Measurements from ENCODE around the gene VPS4B. TPM values are rescaled to one million over a fixed set of nuclear protein-coding genes. Genes with fewer than 3 reads are reported as not detected.

Gene VPS4B
- total and polyA plus RNA-seq, 2 experiments from 2014 or later, result 30.2 to 49.4 TPM

DNA sequence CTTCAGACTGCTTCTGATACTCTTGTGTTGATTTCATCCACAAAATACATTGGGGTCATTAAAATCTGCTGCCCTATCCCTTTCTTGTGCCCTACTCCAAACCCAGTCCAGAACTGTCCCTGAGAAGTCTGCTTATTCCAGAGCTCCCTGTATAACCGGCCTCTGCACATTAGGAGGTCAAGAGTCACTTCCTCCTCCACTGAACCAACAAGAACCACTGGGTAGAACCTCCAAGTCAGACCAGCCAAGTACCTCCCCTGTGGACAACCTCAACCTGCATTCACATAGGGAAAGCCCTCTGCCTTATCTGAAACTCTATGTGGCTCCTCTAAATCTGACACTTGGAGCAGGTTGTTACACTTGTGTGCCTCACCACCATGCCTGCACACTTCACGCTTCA is 77.4 kb downstream of the VPS4B start:
- Histone ChIP-seq H3K9me2 (ENCODE audit: insufficient read depth) (no peaks in the 10 kb centered on the region), H4K20me1 (replicated peaks; ENCODE audit: insufficient read depth) (no peaks in the 10 kb centered on the region; the same call in 1 of the 2 replicates), H3K27ac (ENCODE audit: low read depth) (no peak overlapping the region), H2AFZ (no peak overlapping the region), H3K4me3 (no peak overlapping the region), H3K79me2 (replicated peaks; ENCODE audit: insufficient read depth) (no peaks in the 10 kb centered on the region), H3F3A (replicated peaks; ENCODE audit: low read depth) (no peaks in the 10 kb centered on the region), H3K36me3 (ENCODE audit: insufficient read depth) (peaks cover 12% of the 10 kb centered on the region; the same call in 1 of the 2 replicates), H3K27me3 (ENCODE audit: insufficient read depth) (no peaks in the 10 kb centered on the region), H3K4me1 (ENCODE audit: insufficient read depth) (peaks cover 10% of the 10 kb centered on the region), H3K4me2 (no peak overlapping the region)
- Mint-ChIP-seq H3K36me3 (ENCODE audit: low read depth) (peaks cover 57% of the 10 kb centered on the region), H3K27ac (peak overlapping the region; percentile 80), H3K9me3 (no peaks in the 10 kb centered on the region), H3K4me1 (peaks cover 11% of the 10 kb centered on the region), H3K27me3 (ENCODE audit: insufficient read depth, low read depth, poor library complexity) (no peaks in the 10 kb centered on the region), H3K4me3 (no peak overlapping the region)
- TF ChIP-seq CTCF (conservative IDR thresholded peaks at IDR 0.05; ENCODE audit: low read depth in 2 of 2) (no peak), EZH2phosphoT487 (IDR thresholded peaks at IDR 0.05; ENCODE audit: unreplicated experiment) (no peak), CREB1 (CRISPR knock-in tag; IDR thresholded peaks at IDR 0.05; ENCODE audit: low read depth) (no peak), ZNF114 (CRISPR knock-in tag; IDR thresholded peaks at IDR 0.05) (no peak), POLR2AphosphoS5 (IDR thresholded peaks at IDR 0.05; ENCODE audit: low read depth) (no peak), STAT1 (IDR thresholded peaks at IDR 0.05; ENCODE audit: unreplicated experiment) (no peak), ZNF462 (CRISPR knock-in tag; IDR thresholded peaks at IDR 0.05) (no peak), EZH2 (IDR thresholded peaks at IDR 0.05; ENCODE audit: low read depth, unreplicated experiment) (no peak), JUNB (IDR thresholded peaks at IDR 0.05; ENCODE audit: unreplicated experiment) (no peak), ZNF331 (CRISPR knock-in tag; IDR thresholded peaks at IDR 0.05; ENCODE audit: low read depth) (no peak), NANOG (IDR thresholded peaks at IDR 0.05; ENCODE audit: borderline replicate concordance) (no peak)
- TF ChIP-seq, protein P1, sequence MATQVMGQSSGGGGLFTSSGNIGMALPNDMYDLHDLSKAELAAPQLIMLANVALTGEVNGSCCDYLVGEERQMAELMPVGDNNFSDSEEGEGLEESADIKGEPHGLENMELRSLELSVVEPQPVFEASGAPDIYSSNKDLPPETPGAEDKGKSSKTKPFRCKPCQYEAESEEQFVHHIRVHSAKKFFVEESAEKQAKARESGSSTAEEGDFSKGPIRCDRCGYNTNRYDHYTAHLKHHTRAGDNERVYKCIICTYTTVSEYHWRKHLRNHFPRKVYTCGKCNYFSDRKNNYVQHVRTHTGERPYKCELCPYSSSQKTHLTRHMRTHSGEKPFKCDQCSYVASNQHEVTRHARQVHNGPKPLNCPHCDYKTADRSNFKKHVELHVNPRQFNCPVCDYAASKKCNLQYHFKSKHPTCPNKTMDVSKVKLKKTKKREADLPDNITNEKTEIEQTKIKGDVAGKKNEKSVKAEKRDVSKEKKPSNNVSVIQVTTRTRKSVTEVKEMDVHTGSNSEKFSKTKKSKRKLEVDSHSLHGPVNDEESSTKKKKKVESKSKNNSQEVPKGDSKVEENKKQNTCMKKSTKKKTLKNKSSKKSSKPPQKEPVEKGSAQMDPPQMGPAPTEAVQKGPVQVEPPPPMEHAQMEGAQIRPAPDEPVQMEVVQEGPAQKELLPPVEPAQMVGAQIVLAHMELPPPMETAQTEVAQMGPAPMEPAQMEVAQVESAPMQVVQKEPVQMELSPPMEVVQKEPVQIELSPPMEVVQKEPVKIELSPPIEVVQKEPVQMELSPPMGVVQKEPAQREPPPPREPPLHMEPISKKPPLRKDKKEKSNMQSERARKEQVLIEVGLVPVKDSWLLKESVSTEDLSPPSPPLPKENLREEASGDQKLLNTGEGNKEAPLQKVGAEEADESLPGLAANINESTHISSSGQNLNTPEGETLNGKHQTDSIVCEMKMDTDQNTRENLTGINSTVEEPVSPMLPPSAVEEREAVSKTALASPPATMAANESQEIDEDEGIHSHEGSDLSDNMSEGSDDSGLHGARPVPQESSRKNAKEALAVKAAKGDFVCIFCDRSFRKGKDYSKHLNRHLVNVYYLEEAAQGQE (IDR thresholded peaks at IDR 0.05; ENCODE audit: unreplicated experiment), result no peak
- TF ChIP-seq, protein P2, sequence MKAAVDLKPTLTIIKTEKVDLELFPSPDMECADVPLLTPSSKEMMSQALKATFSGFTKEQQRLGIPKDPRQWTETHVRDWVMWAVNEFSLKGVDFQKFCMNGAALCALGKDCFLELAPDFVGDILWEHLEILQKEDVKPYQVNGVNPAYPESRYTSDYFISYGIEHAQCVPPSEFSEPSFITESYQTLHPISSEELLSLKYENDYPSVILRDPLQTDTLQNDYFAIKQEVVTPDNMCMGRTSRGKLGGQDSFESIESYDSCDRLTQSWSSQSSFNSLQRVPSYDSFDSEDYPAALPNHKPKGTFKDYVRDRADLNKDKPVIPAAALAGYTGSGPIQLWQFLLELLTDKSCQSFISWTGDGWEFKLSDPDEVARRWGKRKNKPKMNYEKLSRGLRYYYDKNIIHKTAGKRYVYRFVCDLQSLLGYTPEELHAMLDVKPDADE (IDR thresholded peaks at IDR 0.05), result no peak
- ATAC-seq (no peak), DNase-seq (ENCODE audit: low spot score) (no peak)

Data from GM23338 (cell line).